Neural cell (in vitro differentiated cells): ENCODE measurements around the gene HEPHL1. TPM values are rescaled to one million over a fixed set of nuclear protein-coding genes. Genes with fewer than 3 reads are reported as not detected.

Experiments used
- H2AFZ ChIP-seq: fragments of 200-600, 300-800 bp; sonication (generic), shearing (Covaris generic); 2 replicates; pipeline ENCODE4 v1.6.0; 2014; ENCODE audit warnings: low read depth, mild to moderate bottlenecking, antibody characterized with exemption, low read length, moderate library complexity
- H3F3A ChIP-seq: fragments of 200-600 bp; shearing (Covaris generic); 2 replicates; pipeline ENCODE4 v1.6.1; 2016; ENCODE audit warnings: mild to moderate bottlenecking, moderate library complexity, mixed read lengths, antibody characterized with exemption, low read length; ENCODE audit not compliant: insufficient read depth, poor library complexity, severe bottlenecking
- H3K27ac ChIP-seq: fragments of 200-600, 300-800 bp; sonication (generic), shearing (Covaris generic); 2 replicates; pipeline ENCODE4 v1.5.1; 2014; ENCODE audit warnings: mild to moderate bottlenecking, low read length, moderate library complexity
- H3K27me3 ChIP-seq: fragments of 300-800, 200-600 bp; sonication (generic), shearing (Covaris generic); 2 replicates; pipeline ENCODE4 v1.6.0; 2014; ENCODE audit warnings: mild to moderate bottlenecking, low read depth, low read length, moderate library complexity; ENCODE audit not compliant: insufficient read depth
- H3K36me3 ChIP-seq: fragments of 300-800, 200-600 bp; sonication (generic), shearing (Covaris generic); 2 replicates; pipeline ENCODE4 v1.5.1; 2014; ENCODE audit warnings: mild to moderate bottlenecking, antibody characterized with exemption, low read length, moderate library complexity; ENCODE audit not compliant: insufficient read depth
- H3K4me2 ChIP-seq: fragments of 300-800, 200-600 bp; sonication (generic), shearing (Covaris generic); 2 replicates; pipeline ENCODE4 v1.6.0; 2014; ENCODE audit warnings: mild to moderate bottlenecking, low read length
- H3K4me3 ChIP-seq: fragments of 300-800, 200-600 bp; sonication (generic), shearing (Covaris generic); 2 replicates; pipeline ENCODE4 v1.5.1; 2014; ENCODE audit warnings: mild to moderate bottlenecking, low read length, moderate library complexity
- H3K79me2 ChIP-seq: fragments of 200-600 bp; shearing (Covaris generic); replicated peaks from 2 replicates; pipeline ENCODE4 v1.6.0; 2014; ENCODE audit warnings: mild to moderate bottlenecking, low read length, moderate library complexity; ENCODE audit not compliant: insufficient read depth
- H3K9ac ChIP-seq: fragments of 300-800, 200-600 bp; sonication (generic), shearing (Covaris generic); 2 replicates; pipeline ENCODE4 v1.6.1; 2016; ENCODE audit warnings: mild to moderate bottlenecking, low read length, mixed read lengths
- H3K9me2 ChIP-seq: fragments of 200-600 bp; shearing (Covaris generic); 2 replicates; pipeline ENCODE4 v1.6.1; 2016; ENCODE audit warnings: mild to moderate bottlenecking, low read length, mixed read lengths; ENCODE audit not compliant: insufficient read depth
- H3K9me3 ChIP-seq: fragments of 200-600, 300-800 bp; sonication (generic), shearing (Covaris generic); 2 replicates; pipeline ENCODE4 v1.6.1; 2016; ENCODE audit warnings: mild to moderate bottlenecking, mixed run types, low read length, moderate library complexity, mixed read lengths
- H4K20me1 ChIP-seq: fragments of 200-600 bp; shearing (Covaris generic); 2 replicates; pipeline ENCODE4 v1.6.1; 2016; ENCODE audit warnings: mild to moderate bottlenecking, mixed run types; ENCODE audit not compliant: insufficient read depth
- EP300 ChIP-seq: fragments of 450-650 bp; conservative IDR thresholded peaks from 2 replicates; pipeline ENCODE4 v1.6.1; 2014; ENCODE audit warnings: antibody characterized with exemption, mild to moderate bottlenecking, moderate library complexity; ENCODE audit not compliant: poor library complexity, severe bottlenecking
- EZH2 ChIP-seq: fragments of 200-600, 300-800 bp; shearing (Covaris generic), sonication (generic); IDR thresholded peaks from 2 replicates; pipeline ENCODE4 v1.6.1; 2014; ENCODE audit warnings: antibody characterized with exemption, low read length, borderline replicate concordance, mild to moderate bottlenecking; ENCODE audit not compliant: insufficient read depth, poor library complexity, severe bottlenecking
- MXI1 ChIP-seq: fragments of 450-650 bp; conservative IDR thresholded peaks from 2 replicates; pipeline ENCODE4 v1.6.1; 2014; ENCODE audit warnings: antibody characterized with exemption, mild to moderate bottlenecking; ENCODE audit not compliant: poor library complexity, severe bottlenecking
- POLR2AphosphoS5 ChIP-seq: IDR thresholded peaks from 2 replicates; pipeline ENCODE4 v1.6.1; 2012
- RAD21 ChIP-seq: fragments of 450-650 bp; conservative IDR thresholded peaks from 2 replicates; pipeline ENCODE4 v1.6.1; 2014; ENCODE audit warnings: antibody characterized with exemption, mild to moderate bottlenecking, moderate library complexity
- SMC3 ChIP-seq: fragments of 450-650 bp; conservative IDR thresholded peaks from 2 replicates; pipeline ENCODE4 v1.6.1; 2014; ENCODE audit warnings: antibody characterized with exemption, mild to moderate bottlenecking, moderate library complexity; ENCODE audit not compliant: poor library complexity
- TAF1 ChIP-seq: IDR thresholded peaks from 2 replicates; pipeline ENCODE4 v1.6.1; 2012; ENCODE audit warnings: low read depth
- polyA plus RNA-seq: library from polyadenylated mRNA; depleted of rRNA; stranded (reverse); fragments of >200 nt; gene quantifications from 2 replicates; pipeline ENCODE4 v1.2.3, GENCODE V29; 2014
- TF ChIP-seq, protein P1 (sequence below): IDR thresholded peaks from 2 replicates; pipeline ENCODE4 v1.6.1; 2012; ENCODE audit warnings: borderline replicate concordance
- TF ChIP-seq, protein P2 (sequence below): fragments of 450-650 bp; IDR thresholded peaks from 2 replicates; pipeline ENCODE4 v1.5.1; 2014; ENCODE audit warnings: antibody characterized with exemption, mild to moderate bottlenecking, moderate library complexity; ENCODE audit not compliant: poor library complexity, severe bottlenecking

Gene HEPHL1
- polyA plus RNA-seq, 1 donor from 2014 or later, result not detected

DNA sequence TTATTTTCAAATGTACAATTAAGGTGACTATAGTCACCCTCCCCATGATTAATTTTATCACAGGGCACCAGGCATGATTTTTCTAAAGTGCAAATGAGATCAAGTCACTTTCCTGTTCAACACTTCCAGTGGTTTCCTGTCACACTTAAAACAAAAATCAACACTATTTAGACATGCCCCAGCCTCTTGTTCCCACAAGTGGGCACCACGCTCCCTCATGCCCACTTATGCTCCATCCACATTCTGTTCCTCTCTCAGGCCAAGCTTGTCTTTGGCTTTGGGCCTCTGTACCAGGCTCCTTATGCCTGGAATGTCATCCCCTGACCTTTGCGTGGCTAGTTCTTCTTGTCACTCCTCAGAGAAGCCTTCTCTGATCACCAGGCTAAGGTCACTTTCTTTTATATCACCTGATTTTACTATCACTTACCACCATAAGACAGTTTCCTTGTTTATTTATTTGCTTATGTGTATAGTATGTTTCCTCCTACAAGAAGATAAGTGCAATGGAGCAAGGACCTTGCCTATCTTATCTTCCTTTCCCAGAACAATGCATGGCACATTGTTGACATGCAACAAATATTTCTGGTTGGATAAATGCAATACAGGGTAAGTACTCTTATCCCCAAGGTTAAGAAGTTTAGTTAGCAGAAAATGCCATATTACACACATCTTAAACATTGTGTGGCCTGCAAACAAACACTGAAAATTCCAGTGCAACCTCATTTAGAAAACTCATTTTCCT lies 56.6 kb downstream of the HEPHL1 start:
- Histone ChIP-seq H3K36me3 (no peaks in the 10 kb centered on the region), H3K27ac (no peak overlapping the region), H3K9me2 (no peaks in the 10 kb centered on the region), H3K4me3 (no peak overlapping the region), H3K9ac (no peak overlapping the region), H3K27me3 (no peaks in the 10 kb centered on the region), H3K4me2 (no peak overlapping the region), H4K20me1 (no peaks in the 10 kb centered on the region), H3F3A (no peaks in the 10 kb centered on the region), H2AFZ (no peak overlapping the region), H3K79me2 (no peaks in the 10 kb centered on the region), H3K9me3 (no peaks in the 10 kb centered on the region)
- TF ChIP-seq EZH2 (no peak), POLR2AphosphoS5 (no peak), MXI1 (no peak), SMC3 (no peak), RAD21 (no peak), EP300 (no peak), TAF1 (no peak)
- TF ChIP-seq, protein P1, sequence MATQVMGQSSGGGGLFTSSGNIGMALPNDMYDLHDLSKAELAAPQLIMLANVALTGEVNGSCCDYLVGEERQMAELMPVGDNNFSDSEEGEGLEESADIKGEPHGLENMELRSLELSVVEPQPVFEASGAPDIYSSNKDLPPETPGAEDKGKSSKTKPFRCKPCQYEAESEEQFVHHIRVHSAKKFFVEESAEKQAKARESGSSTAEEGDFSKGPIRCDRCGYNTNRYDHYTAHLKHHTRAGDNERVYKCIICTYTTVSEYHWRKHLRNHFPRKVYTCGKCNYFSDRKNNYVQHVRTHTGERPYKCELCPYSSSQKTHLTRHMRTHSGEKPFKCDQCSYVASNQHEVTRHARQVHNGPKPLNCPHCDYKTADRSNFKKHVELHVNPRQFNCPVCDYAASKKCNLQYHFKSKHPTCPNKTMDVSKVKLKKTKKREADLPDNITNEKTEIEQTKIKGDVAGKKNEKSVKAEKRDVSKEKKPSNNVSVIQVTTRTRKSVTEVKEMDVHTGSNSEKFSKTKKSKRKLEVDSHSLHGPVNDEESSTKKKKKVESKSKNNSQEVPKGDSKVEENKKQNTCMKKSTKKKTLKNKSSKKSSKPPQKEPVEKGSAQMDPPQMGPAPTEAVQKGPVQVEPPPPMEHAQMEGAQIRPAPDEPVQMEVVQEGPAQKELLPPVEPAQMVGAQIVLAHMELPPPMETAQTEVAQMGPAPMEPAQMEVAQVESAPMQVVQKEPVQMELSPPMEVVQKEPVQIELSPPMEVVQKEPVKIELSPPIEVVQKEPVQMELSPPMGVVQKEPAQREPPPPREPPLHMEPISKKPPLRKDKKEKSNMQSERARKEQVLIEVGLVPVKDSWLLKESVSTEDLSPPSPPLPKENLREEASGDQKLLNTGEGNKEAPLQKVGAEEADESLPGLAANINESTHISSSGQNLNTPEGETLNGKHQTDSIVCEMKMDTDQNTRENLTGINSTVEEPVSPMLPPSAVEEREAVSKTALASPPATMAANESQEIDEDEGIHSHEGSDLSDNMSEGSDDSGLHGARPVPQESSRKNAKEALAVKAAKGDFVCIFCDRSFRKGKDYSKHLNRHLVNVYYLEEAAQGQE, result no peak
- TF ChIP-seq, protein P2, sequence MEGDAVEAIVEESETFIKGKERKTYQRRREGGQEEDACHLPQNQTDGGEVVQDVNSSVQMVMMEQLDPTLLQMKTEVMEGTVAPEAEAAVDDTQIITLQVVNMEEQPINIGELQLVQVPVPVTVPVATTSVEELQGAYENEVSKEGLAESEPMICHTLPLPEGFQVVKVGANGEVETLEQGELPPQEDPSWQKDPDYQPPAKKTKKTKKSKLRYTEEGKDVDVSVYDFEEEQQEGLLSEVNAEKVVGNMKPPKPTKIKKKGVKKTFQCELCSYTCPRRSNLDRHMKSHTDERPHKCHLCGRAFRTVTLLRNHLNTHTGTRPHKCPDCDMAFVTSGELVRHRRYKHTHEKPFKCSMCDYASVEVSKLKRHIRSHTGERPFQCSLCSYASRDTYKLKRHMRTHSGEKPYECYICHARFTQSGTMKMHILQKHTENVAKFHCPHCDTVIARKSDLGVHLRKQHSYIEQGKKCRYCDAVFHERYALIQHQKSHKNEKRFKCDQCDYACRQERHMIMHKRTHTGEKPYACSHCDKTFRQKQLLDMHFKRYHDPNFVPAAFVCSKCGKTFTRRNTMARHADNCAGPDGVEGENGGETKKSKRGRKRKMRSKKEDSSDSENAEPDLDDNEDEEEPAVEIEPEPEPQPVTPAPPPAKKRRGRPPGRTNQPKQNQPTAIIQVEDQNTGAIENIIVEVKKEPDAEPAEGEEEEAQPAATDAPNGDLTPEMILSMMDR, result no peak

DNA sequence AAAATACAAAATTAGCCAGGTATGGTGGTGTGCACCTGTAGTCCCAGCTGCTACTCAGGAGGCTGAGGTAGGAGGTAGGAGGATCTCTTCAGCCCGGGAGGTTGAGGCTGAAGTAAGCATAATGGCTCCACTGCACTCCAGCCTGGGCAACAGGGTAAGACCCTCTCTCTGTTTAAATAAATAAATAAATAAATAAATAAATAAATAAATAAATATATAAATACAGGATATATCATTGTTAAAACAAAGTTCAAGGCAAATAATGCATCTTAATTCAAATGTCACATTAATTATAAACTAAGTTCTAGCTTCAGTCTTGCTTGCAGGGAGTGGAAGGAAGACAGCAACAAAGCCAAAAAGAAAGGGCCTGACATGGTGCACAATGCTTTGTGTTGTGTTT lies 63.0 kb downstream of the HEPHL1 start:
- no peaks in the 10 kb centered on the region for H3K9me3 ChIP-seq
- H2AFZ ChIP-seq, result no peak overlapping the region
- H3F3A ChIP-seq, result no peaks in the 10 kb centered on the region
- no peaks in the 10 kb centered on the region for H3K9me2 ChIP-seq
- H3K4me2 ChIP-seq, result no peak overlapping the region
- H3K9ac ChIP-seq, result no peak overlapping the region
- TF ChIP-seq, protein P2, result no peak
- no peak for TF ChIP-seq EZH2
- TF ChIP-seq SMC3, result no peak
- TF ChIP-seq MXI1, result no peak
- H4K20me1 ChIP-seq, result no peaks in the 10 kb centered on the region
- no peaks in the 10 kb centered on the region for H3K27me3 ChIP-seq
- H3K4me3 ChIP-seq, result no peak overlapping the region
- H3K79me2 ChIP-seq, result no peaks in the 10 kb centered on the region
- H3K27ac ChIP-seq, result no peak overlapping the region
- H3K36me3 ChIP-seq, result no peaks in the 10 kb centered on the region
